Uterus (tissue), 2 donors: ENCODE measurements around the gene SLC29A4.

Experiments used
- POLR2A ChIP-seq, 2 donors: fragments of 450-650 bp; IDR thresholded peaks; one replicate each; pipeline ENCODE4 v1.6.1; 2016; ENCODE audit warnings: antibody characterized with exemption in 2 of 2, mild to moderate bottlenecking in 1 of 2, moderate library complexity in 1 of 2
- TF ChIP-seq, protein P1 (sequence below), 4 experiments: fragments of 200-600 bp in 2 of 4; fragments of 450-650 bp in 2 of 4; sonication (generic) in 2 of 4; IDR thresholded peaks; one replicate each; pipeline ENCODE4 v1.5.1; 2016 to 2019; ENCODE audit warnings: antibody characterized with exemption in 4 of 4, mild to moderate bottlenecking in 2 of 4, moderate library complexity in 1 of 4

DNA sequence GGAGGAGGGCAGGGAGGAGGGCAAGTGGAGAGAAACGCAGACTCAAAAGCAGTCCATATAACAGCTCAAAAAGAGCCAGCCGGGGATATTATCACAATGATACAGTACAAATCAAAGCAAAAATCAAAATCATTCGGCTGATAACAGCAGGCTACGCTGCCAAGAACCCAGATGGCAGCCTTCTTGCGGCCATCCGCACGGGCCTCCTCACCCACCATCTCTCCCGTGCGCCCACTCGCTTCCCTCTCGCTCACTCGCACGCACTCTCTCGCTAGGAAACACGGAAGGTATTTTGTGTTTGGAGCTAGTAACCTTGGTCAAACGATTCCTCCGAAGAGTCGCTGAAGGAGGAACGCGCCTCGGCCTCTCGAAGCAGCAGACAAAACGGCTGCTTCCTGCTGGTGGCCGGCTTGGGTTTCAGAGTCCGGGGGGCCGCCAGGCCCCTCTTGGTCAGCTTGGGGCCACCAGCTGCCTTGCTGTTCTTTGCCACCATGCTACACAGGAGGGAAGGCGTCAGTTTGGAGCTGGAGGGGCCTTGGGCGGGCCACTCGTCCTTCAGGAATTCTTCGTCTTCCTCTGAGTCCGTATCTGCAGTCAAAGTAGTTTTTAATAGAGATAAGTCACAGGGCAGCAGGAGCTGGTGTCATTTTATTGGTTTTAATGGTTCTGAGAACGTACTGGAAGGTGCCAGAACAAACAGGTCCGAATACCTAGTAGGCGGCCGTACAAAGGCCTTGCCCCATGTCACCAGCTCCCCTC lies 68.9 kb downstream of the SLC29A4 start:
- TF ChIP-seq, protein P1, sequence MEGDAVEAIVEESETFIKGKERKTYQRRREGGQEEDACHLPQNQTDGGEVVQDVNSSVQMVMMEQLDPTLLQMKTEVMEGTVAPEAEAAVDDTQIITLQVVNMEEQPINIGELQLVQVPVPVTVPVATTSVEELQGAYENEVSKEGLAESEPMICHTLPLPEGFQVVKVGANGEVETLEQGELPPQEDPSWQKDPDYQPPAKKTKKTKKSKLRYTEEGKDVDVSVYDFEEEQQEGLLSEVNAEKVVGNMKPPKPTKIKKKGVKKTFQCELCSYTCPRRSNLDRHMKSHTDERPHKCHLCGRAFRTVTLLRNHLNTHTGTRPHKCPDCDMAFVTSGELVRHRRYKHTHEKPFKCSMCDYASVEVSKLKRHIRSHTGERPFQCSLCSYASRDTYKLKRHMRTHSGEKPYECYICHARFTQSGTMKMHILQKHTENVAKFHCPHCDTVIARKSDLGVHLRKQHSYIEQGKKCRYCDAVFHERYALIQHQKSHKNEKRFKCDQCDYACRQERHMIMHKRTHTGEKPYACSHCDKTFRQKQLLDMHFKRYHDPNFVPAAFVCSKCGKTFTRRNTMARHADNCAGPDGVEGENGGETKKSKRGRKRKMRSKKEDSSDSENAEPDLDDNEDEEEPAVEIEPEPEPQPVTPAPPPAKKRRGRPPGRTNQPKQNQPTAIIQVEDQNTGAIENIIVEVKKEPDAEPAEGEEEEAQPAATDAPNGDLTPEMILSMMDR (IDR thresholded peaks at IDR 0.05): no peak
- TF ChIP-seq POLR2A (IDR thresholded peaks at IDR 0.05): no peak
